ENCODE measurements around the gene OTC. TPM values are rescaled to one million over a fixed set of nuclear protein-coding genes. Genes with fewer than 3 reads are reported as not detected.

The OTC gene
- total RNA-seq, 1 experiment from 2014 or later, result not detected

DNA sequence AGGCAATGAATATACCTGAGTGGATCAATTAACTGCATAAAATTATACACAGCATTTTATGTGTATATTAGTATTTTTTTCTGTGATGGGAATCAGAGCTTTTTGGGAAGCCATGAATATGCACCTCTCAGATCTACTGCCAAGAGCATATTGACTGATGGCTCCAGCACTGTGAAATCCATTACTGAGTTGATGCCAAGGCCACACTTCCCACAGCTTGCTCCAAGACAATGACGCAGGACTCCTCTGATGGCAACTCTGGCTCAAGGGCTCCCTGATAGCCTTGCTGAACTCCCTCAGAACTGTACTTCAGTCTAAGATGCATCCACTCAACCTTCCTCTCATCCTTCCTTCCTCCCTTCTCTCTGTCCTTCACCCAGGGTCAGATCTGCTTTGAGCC lies 82.7 kb downstream of the OTC start:
- POLR2A ChIA-PET, result no interaction called here
- no TSS peak for BruUV-seq (replicated peaks)
- no peaks in the 10 kb centered on the region for H3K36me3 ChIP-seq (ENCODE audit: control insufficient read depth, insufficient read depth, low read length)
- no peaks in the 10 kb centered on the region for H3K36me3 Mint-ChIP-seq (ENCODE audit: insufficient read depth, unreplicated experiment)
- H3K4me1 Mint-ChIP-seq (ENCODE audit: low read depth, unreplicated experiment), result no peaks in the 10 kb centered on the region
- no peak overlapping the region for H3K4me3 ChIP-seq (ENCODE audit: low read depth, low read length)
- intact Hi-C loops (cut with micrococcal nuclease; ENCODE audit: unreplicated experiment), result no loop called here
- H3K4me3 Mint-ChIP-seq (ENCODE audit: unreplicated experiment), result no peak overlapping the region
- H3K27ac Mint-ChIP-seq (ENCODE audit: unreplicated experiment), result no peak overlapping the region
- TF ChIP-seq, protein P1, sequence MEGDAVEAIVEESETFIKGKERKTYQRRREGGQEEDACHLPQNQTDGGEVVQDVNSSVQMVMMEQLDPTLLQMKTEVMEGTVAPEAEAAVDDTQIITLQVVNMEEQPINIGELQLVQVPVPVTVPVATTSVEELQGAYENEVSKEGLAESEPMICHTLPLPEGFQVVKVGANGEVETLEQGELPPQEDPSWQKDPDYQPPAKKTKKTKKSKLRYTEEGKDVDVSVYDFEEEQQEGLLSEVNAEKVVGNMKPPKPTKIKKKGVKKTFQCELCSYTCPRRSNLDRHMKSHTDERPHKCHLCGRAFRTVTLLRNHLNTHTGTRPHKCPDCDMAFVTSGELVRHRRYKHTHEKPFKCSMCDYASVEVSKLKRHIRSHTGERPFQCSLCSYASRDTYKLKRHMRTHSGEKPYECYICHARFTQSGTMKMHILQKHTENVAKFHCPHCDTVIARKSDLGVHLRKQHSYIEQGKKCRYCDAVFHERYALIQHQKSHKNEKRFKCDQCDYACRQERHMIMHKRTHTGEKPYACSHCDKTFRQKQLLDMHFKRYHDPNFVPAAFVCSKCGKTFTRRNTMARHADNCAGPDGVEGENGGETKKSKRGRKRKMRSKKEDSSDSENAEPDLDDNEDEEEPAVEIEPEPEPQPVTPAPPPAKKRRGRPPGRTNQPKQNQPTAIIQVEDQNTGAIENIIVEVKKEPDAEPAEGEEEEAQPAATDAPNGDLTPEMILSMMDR (IDR thresholded peaks at IDR 0.05; ENCODE audit: insufficient read depth in 1 of 2, low read depth in 1 of 2, low read length in 1 of 2, severe bottlenecking in 1 of 2, unreplicated experiment in 1 of 2), result no peak
- DNase-seq, result no peak
- H3K9me3 Mint-ChIP-seq (ENCODE audit: unreplicated experiment), result no peaks in the 10 kb centered on the region
- H3K27me3 ChIP-seq (replicated peaks; ENCODE audit: control insufficient read depth, insufficient read depth, low read length), result no peaks in the 10 kb centered on the region
- H3K4me1 ChIP-seq, result no peaks in the 10 kb centered on the region
- no peaks in the 10 kb centered on the region for H3K9me3 ChIP-seq
- CTCF ChIA-PET, result no interaction called here
- H3K27me3 Mint-ChIP-seq (ENCODE audit: insufficient read depth, unreplicated experiment), result peaks cover 9% of the 10 kb centered on the region

DNA sequence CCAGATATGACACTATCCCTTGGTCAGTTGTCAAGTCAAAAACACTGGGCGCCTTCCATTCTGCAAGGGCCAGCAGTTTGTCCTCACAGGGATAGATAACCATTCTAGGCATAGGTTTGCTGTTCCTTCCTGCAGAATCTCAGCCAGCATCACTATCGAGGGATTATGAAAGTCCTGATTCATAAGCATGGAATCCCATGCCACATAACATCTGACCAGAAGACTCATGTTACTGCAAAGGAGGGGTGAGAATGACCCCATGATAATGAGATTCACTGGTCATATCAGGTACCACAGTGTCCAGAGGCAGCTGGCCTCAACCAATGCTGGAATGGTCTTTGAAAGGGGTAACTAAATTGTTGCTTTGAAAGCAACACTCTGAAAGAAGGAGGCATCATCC lies 84.7 kb downstream of the OTC start:
- Histone ChIP-seq H3K27me3 (replicated peaks; ENCODE audit: control insufficient read depth, insufficient read depth, low read length) (no peaks in the 10 kb centered on the region), H3K36me3 (ENCODE audit: control insufficient read depth, insufficient read depth, low read length) (no peaks in the 10 kb centered on the region), H3K4me3 (ENCODE audit: low read depth, low read length) (no peak overlapping the region), H3K4me1 (no peaks in the 10 kb centered on the region), H3K9me3 (no peaks in the 10 kb centered on the region)
- CTCF ChIA-PET, result no interaction called here
- no peaks in the 10 kb centered on the region for H3K4me1 Mint-ChIP-seq (ENCODE audit: low read depth, unreplicated experiment)
- TF ChIP-seq, protein P1 (IDR thresholded peaks at IDR 0.05; ENCODE audit: insufficient read depth in 1 of 2, low read depth in 1 of 2, low read length in 1 of 2, severe bottlenecking in 1 of 2, unreplicated experiment in 1 of 2), result no peak
- peaks cover 3% of the 10 kb centered on the region for H3K27me3 Mint-ChIP-seq (ENCODE audit: insufficient read depth, unreplicated experiment)
- intact Hi-C loops (cut with micrococcal nuclease; ENCODE audit: unreplicated experiment), result no loop called here
- H3K36me3 Mint-ChIP-seq (ENCODE audit: insufficient read depth, unreplicated experiment), result no peaks in the 10 kb centered on the region
- no TSS peak for BruUV-seq (replicated peaks)
- no peak for DNase-seq
- no peak overlapping the region for H3K4me3 Mint-ChIP-seq (ENCODE audit: unreplicated experiment)
- POLR2A ChIA-PET, result no interaction called here
- H3K9me3 Mint-ChIP-seq (ENCODE audit: unreplicated experiment), result no peaks in the 10 kb centered on the region
- H3K27ac Mint-ChIP-seq (ENCODE audit: unreplicated experiment), result no peak overlapping the region

DNA sequence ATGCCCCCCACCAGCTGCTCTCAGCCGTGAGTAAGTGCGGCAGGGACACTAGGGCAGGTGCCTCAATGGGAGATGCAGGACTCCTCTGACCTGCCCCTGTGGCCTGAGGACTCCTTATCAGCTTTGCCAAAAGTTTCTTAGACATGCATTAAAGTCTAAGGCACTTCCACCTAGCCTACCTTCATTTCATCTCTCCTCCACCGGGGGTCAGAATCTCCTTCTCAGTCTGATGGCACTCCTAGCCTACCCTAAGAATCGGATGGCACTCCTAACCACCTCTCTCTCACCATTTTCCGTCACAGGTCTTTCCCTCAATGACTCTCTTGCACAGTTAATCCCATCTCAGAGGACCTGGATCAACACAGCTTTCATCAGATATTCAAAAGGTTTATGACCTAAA lies 85.9 kb downstream of the OTC start:
- BruUV-seq (replicated peaks), result no TSS peak
- Histone ChIP-seq H3K27me3 (replicated peaks; ENCODE audit: control insufficient read depth, insufficient read depth, low read length) (no peaks in the 10 kb centered on the region), H3K4me3 (ENCODE audit: low read depth, low read length) (no peak overlapping the region), H3K36me3 (ENCODE audit: control insufficient read depth, insufficient read depth, low read length) (no peaks in the 10 kb centered on the region), H3K9me3 (no peaks in the 10 kb centered on the region), H3K4me1 (no peaks in the 10 kb centered on the region)
- DNase-seq, result no peak
- POLR2A ChIA-PET, result no interaction called here
- intact Hi-C loops (cut with micrococcal nuclease; ENCODE audit: unreplicated experiment), result no loop called here
- peaks cover 3% of the 10 kb centered on the region for H3K27me3 Mint-ChIP-seq (ENCODE audit: insufficient read depth, unreplicated experiment)
- H3K27ac Mint-ChIP-seq (ENCODE audit: unreplicated experiment), result no peak overlapping the region
- H3K9me3 Mint-ChIP-seq (ENCODE audit: unreplicated experiment), result no peaks in the 10 kb centered on the region
- CTCF ChIA-PET, result no interaction called here
- H3K4me1 Mint-ChIP-seq (ENCODE audit: low read depth, unreplicated experiment), result no peaks in the 10 kb centered on the region
- H3K36me3 Mint-ChIP-seq (ENCODE audit: insufficient read depth, unreplicated experiment), result no peaks in the 10 kb centered on the region
- no peak overlapping the region for H3K4me3 Mint-ChIP-seq (ENCODE audit: unreplicated experiment)
- TF ChIP-seq, protein P1 (IDR thresholded peaks at IDR 0.05; ENCODE audit: insufficient read depth in 1 of 2, low read depth in 1 of 2, low read length in 1 of 2, severe bottlenecking in 1 of 2, unreplicated experiment in 1 of 2), result no peak

Measured in Caco-2 (cell line).